GM18520 (cell line): Measurements from ENCODE around the gene NEO1.
A peak's percentile ranks its signal among the peaks of the same experiment; 100 is the strongest.

Experiments
- ATAC-seq: cut with Tn5 transposase; IDR thresholded peaks from one replicate; pipeline ENCODE4 v1.9.1; 2021; ENCODE audit not compliant: unreplicated experiment

Gene NEO1

GRCh38 chr15:73030122-73030679 is 22.1 kb upstream of the NEO1 start:
- ATAC-seq = no peak

- no peak for ATAC-seq
Measured at GRCh38 chr15:73031648-73032047, 20.6 kb upstream of the NEO1 start.

- no peak for ATAC-seq
Measured at GRCh38 chr15:73033611-73034010, 18.7 kb upstream of the NEO1 start.

- no peak for ATAC-seq
Measured at GRCh38 chr15:73034221-73034620, 18.0 kb upstream of the NEO1 start.

GRCh38 chr15:73035221-73035620 is 17.0 kb upstream of the NEO1 start:
- ATAC-seq = no peak

GRCh38 chr15:73038220-73038619 is 14.0 kb upstream of the NEO1 start:
- no peak for ATAC-seq

- ATAC-seq = no peak
Measured at GRCh38 chr15:73046073-73046472, 6.2 kb upstream of the NEO1 start.

- no peak for ATAC-seq
Measured at GRCh38 chr15:73047882-73048281, 4.4 kb upstream of the NEO1 start.

- no peak for ATAC-seq
Measured at GRCh38 chr15:73048624-73049295, 3.5 kb upstream of the NEO1 start.

- no peak for ATAC-seq
Measured at GRCh38 chr15:73049564-73050215, 2.6 kb upstream of the NEO1 start.

- ATAC-seq = no peak
Measured at GRCh38 chr15:73050561-73051295, 1.5 kb upstream of the NEO1 start.

GRCh38 chr15:73051391-73051806 is 864 bp upstream of the NEO1 start:
- no peak for ATAC-seq

- ATAC-seq = peak; percentile 15
Measured at GRCh38 chr15:73052653-73053397, 562 bp downstream of the NEO1 start.

GRCh38 chr15:73053398-73053723 is 1.1 kb downstream of the NEO1 start:
- no peak for ATAC-seq

GRCh38 chr15:73054417-73054953 is 2.2 kb downstream of the NEO1 start:
- no peak for ATAC-seq

- ATAC-seq = no peak
Measured at GRCh38 chr15:73056460-73056859, 4.2 kb downstream of the NEO1 start.

- ATAC-seq = no peak
Measured at GRCh38 chr15:73058437-73058836, 6.2 kb downstream of the NEO1 start.

GRCh38 chr15:73065114-73065513 is 12.9 kb downstream of the NEO1 start:
- no peak for ATAC-seq

GRCh38 chr15:73069109-73069508 is 16.8 kb downstream of the NEO1 start:
- no peak for ATAC-seq

- no peak for ATAC-seq
Measured at GRCh38 chr15:73072894-73073293, 20.6 kb downstream of the NEO1 start.

- ATAC-seq = no peak
Measured at GRCh38 chr15:73074241-73074640, 22.0 kb downstream of the NEO1 start.
